GM19372 (cell line): ENCODE data around the gene RPS19.
"Not testable (repeated sequence)": the region's sequence is repeated elsewhere in the genome, so short reads cannot be mapped to it uniquely, and the experiment has no call there.

Experiments
- ATAC-seq: cut with Tn5 transposase; IDR thresholded peaks from one replicate; pipeline ENCODE4 v1.9.1; 2021; ENCODE audit warnings: mild to moderate bottlenecking, low read depth, moderate library complexity; ENCODE audit not compliant: unreplicated experiment

RPS19 gene

DNA sequence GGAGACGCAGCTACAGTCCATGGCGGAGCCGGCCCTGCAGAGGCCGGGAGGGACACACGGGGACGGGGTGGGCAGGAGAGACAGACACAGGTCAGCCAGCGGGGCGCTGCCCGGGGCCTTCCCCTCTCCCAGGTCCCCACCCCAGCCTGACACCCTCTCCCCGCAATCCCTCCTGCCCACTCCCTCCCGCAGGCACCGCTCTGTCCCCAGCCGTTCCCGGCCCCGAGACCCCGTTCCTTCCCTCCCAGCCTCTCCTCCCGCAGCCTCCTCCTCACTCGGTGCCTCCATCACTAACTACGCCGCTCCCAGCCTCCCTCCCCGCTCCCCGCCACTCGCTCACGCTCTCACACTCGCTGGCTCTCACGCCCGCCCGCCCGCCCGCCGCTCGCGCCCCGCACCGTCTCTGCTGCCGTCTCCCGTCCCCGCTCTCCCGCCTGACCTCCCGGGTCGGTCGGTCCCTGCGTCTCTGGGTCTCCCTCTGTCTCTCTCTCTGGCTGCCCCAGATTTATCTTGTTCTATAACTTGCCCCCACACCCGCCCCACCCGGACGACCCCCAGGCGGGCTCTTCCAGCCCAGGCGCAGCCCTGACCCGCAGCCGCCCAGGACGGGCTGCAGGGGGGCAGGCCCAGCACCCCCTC is 53.0 kb downstream of the RPS19 start:
- ATAC-seq, result no peak

DNA sequence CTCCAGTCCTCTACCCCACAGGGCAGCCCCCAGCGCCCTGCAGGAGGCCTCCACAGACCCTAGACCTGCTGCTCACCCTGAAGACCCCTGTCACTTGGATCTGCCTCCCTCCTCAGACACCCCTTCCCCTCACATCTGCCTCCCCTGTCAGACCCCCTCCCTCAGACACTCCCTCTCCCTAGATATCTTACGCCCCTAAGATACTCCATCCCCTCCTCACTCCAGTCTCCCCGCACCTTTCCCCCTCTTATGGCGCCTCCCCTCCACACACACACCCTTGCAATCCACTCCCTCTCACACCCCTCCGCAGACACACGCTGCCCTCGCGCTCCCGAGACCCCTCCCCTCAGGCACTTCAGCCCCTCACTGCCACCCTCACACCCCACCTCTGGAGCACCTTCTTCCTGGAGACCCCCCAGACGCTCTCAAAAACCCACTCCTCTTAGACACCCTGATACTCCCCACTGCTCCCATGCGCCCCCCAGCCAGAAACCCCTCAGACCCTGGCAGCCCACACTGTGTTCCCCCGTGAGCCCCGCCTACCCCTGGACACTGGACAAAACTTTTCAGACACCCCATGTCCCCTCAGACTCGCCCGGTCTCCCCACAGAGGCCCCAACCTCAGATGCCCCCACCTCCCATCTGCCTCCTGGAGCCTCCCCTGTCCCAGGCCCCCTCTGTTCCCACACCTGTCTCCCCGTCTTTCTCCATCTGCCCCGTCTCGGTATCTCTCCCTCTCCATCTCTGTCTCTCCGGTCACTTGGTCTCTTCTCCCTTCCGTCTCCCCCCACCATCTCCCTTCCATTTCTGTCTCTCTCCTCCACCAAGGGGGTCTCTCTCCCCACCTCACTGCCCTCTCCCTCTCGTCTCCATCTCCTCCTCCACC is 53.7 kb downstream of the RPS19 start:
- ATAC-seq, result no peak

DNA sequence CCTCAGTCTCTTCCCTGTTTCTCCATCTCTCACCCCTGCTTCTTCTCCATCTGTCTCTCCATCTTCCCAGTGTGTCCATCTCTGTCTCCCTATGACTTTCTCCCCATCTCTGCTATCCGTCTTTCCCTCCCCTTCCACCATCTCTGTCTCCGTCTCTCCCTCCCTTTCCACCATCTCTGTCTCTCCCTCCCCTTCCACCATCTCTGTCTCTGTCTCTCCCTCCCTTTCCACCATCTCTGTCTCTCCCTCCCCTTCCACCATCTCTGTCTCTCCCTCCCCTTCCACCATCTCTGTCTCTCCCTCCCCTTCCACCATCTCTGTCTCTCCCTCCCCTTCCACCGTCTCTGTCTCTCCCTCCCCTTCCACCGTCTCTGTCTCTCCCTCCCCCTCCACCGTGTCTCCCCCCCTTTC is 54.4 kb downstream of the RPS19 start:
- ATAC-seq, result not testable (repeated sequence)

GRCh38 chr19:41915021-41915775 is 55.1 kb downstream of the RPS19 start:
- no peak for ATAC-seq

DNA sequence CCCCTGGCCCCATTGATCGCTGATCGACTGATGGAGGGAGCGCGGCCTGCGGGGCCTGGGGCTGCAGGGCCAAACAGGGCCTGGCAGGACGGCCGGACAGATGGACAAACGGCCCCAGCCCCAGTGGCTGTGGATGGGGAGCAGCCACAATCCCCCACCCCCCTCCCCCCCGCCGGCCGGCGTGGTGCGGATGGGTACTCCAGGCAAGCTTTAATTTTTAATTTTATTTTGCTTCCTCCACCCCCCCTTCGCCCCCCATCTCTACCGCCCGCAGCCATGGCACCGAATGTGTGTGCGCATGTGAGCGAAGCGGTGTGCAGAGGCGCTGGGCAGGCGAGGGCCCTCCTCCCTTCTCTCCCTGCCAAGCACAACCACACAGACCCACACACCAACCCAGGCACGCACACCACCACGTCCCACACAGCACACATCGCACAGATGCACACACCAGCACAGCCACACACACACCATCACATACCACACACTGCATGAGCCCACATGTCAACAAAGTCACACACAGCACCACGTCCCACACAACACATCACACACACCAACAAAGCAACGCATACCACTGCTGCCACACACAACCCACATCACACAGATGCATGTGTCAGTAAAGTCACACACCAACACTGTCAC is 55.8 kb downstream of the RPS19 start:
- no peak for ATAC-seq

GRCh38 chr19:41917676-41918075 is 57.6 kb downstream of the RPS19 start:
- ATAC-seq, result no peak

DNA sequence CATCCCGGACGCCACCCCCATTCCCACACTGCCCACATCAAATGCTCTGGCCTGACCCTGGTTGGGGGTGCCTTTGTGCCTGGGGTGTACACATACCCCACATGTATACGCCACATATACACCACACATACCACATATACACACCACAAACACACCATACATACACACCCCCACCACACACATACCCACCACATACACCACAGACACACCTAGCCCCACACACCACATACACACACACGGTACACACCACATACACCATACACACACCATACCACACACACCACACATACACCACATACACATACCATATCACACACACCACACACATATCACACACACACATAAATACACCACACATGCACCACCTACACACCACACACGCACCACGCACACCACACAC is 58.0 kb downstream of the RPS19 start:
- no peak for ATAC-seq

GRCh38 chr19:41918653-41919244 is 58.7 kb downstream of the RPS19 start:
- ATAC-seq, result no peak

DNA sequence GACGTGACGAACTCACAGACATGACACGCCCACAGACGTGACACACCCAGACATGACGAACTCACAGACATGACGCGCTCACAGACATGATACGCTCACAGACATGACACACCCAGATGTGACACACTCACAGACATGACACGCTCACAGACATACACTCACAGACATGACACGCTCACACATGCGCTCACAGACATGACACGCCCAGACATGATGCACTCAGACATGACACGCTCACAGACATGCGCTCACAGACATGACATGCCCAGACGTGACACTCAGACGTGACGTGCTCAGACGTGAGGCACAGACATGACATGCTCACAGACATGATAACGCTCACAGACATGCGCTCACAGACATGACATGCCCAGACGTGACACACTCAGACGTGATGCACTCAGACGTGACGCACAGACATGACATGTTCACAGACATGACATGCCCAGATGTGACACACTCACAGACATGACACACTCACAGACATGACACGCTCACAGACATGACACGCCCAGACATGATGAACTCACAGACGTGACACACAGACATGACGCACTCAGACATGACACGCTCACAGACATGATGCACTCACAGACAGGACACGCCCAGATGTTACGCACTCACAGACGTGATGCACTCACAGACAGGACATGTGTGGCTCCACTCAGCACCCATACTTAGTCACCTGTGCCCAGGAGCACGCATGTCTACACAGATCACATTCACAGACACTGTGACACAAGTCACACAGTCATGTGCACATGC is 60.1 kb downstream of the RPS19 start:
- ATAC-seq, result no peak

- ATAC-seq, result no peak
Measured at GRCh38 chr19:41920882-41921576, 61.0 kb downstream of the RPS19 start.

DNA sequence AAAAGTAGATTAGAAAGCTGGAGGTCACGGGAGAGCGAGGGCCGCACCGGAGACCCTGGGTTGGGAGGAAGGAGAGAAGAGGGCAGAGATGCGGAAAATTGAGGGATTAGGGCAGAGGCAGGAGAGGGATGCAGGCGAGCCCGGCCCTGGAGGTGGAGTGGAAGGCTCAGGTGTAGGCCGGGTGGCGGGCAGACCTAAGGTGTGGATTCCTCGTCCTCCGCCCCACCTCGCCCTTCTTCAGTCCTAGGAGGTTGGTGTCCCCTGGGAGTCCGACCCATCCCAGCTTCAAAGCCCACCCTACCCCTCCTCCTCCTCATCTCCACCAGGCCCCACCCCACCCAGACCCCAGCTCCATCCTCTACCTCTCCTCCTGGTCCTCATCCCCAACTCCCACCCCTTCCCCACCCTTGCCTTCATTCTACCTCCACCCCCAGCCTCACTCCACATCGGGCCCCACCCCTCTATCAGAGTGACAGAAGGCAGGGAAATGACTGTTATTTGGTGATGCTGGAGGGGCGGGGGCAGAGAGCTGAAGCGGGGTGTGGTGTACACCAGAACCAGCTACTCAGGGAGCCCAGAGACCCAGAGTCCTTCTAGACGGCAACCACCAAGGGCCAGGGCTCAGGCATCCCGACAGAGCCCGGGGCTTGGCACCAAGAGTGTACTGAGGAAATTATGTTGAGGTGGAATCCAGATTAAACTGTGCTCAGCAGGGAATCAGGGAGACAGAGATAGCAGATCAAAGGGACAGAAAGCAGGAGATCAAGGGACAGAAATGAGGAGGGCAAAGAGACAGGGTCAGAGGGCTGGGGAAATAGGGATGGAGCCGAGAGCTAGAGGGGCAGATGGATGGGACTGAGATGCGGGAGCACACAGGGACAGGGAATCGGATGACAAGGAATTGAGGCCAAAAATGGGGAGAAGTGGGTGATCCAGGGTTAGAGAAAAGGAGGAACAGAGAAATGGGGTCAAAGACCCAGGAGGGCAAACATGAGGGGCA is 61.8 kb downstream of the RPS19 start:
- ATAC-seq, result no peak
